OCI-LY7 (cell line): ENCODE results near the gene AASDHPPT.

ENCODE experiments used
- CTCF ChIP-seq: fragments of 200-600 bp; sonication (generic); conservative IDR thresholded peaks from 2 replicates; pipeline ENCODE4 v1.5.1; 2014; ENCODE audit warnings: mild to moderate bottlenecking, antibody characterized with exemption, low read length, moderate library complexity, mixed read lengths
- EZH2phosphoT487 ChIP-seq: fragments of 200-600 bp; sonication (generic); IDR thresholded peaks from 2 replicates; pipeline ENCODE4 v1.6.1; 2018; ENCODE audit warnings: low read depth, borderline replicate concordance, mild to moderate bottlenecking, mixed run types, antibody characterized with exemption, low read length, moderate library complexity, mixed read lengths

GRCh38 chr11:106031202-106031810 is 46.2 kb upstream of the AASDHPPT start:
- TF ChIP-seq CTCF = no peak
- no peak for TF ChIP-seq EZH2phosphoT487
